RWPE1 (cell line): Measurements from ENCODE around the gene CNFN.

Source experiments
- CTCF ChIA-PET: fragments of 350-600 bp; sonication (Branson Sonifier 250); formaldehyde crosslinking; extraction: SDS; loops from one replicate; lab custom pipeline; 2021; lab: Yijun Ruan, JAX
- POLR2A ChIA-PET: fragments of 400-600 bp; formaldehyde crosslinking; extraction: SDS; loops from one replicate; lab custom pipeline; 2020; ENCODE audit warnings: antibody characterized with exemption; ENCODE audit not compliant: low non-redundant PET; lab: Yijun Ruan, JAX
- DNase-seq: peaks from one replicate; pipeline ENCODE4 v3.0.0; 2012; ENCODE audit warnings: low spot score
- H3K27ac ChIP-seq: fragments of 450-650 bp; 2 replicates; pipeline ENCODE4 v1.5.1; 2017
- CTCF ChIP-seq: fragments of 450-650 bp; conservative IDR thresholded peaks from 2 replicates; pipeline ENCODE4 v1.5.1; 2017; ENCODE audit warnings: low read depth, mild to moderate bottlenecking

The CNFN gene

GRCh38 chr19:42389899-42390298 lies at the start of gene CNFN:
Gene CNFN, minus strand, starts transcription at chr19:42390297. Its CDS starts 1,260 bp downstream, at chr19:42389037.
- no peak for TF ChIP-seq CTCF
- POLR2A ChIA-PET: no interaction called here
- H3K27ac ChIP-seq: no peak within 1 kb of the TSS
- CTCF ChIA-PET: no interaction called here
- no peak for DNase-seq

GRCh38 chr19:42436006-42436405 lies 45.9 kb upstream of the CNFN start:
- no peak for TF ChIP-seq CTCF
- no peak for DNase-seq
- H3K27ac ChIP-seq: no peak overlapping the region
- ChIA-PET POLR2A (no interaction called here), CTCF (interaction anchor here (0.7 to 2.1 kb wide), 2 partner anchors 16 to 260 kb away, joined by 4 to 8 read pairs; no protein-coding TSS in a partner anchor)

- DNase-seq: no peak
- POLR2A ChIA-PET: no interaction called here
- H3K27ac ChIP-seq: no peak overlapping the region
- CTCF ChIA-PET: interaction anchor here (0.5 to 2.1 kb wide), 4 partner anchors 15 to 1810 kb away, joined by 3 to 8 read pairs (median 4); no protein-coding TSS in a partner anchor
- no peak for TF ChIP-seq CTCF
Measured at GRCh38 chr19:42435316-42435715, 45.2 kb upstream of the CNFN start.

GRCh38 chr19:42433503-42434260 lies 43.6 kb upstream of the CNFN start:
- no peak for DNase-seq
- ChIA-PET POLR2A (interaction anchor here (0.6 kb wide), 1 partner anchor 301 kb away, joined by 5 read pairs; no protein-coding TSS in a partner anchor), CTCF (interaction anchor here (0.6 to 2.1 kb wide), 13 partner anchors 9 to 1062 kb away, joined by 3 to 8 read pairs (median 4); no protein-coding TSS in a partner anchor)
- H3K27ac ChIP-seq: no peak overlapping the region
- peak; percentile 82 for TF ChIP-seq CTCF

- H3K27ac ChIP-seq: no peak overlapping the region
Measured at GRCh38 chr19:42431486-42431885, 41.4 kb upstream of the CNFN start.

More at GRCh38 chr19:42431486-42431885, 41.4 kb upstream of the CNFN start:
- no peak for DNase-seq
- no peak for TF ChIP-seq CTCF
- CTCF ChIA-PET: no interaction called here
- POLR2A ChIA-PET: no interaction called here
